Measurements from ENCODE around the gene SYT6.

DNA sequence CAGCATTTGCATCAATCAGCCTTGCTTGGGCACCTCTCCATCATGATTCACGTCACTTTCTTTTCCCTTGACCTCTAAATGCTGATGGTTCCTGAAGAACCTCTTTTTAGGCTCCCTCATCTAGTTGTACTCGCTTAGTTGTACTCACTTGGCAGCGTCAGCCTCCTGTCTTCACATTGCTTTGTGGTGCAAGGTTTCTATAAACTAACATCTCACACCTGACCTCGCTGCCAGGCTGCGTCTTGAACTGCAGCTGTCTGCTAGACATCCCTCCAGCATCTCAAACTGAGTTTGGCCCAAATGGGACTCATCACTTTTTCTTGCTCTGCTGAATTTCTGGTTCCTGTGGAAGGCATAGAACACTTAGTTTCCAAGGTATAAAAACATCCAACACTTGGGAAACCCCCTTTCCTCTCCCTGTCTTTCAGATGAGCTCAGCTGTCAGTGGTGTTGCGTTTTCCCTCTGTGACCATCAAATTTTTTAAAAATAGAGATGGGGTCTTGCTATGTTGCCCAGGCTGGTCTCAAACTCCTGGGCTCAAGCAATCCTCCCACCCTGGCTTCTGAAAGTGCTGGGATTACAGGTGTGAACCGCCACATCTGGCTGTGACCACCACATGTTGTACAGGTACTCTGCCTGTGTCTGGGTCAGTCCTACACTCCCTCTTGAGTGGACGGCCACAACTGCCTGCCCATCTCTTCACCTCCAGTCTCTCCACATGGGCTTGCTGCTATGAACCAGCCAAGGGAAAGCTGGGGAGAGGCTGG is 66.9 kb downstream of the SYT6 start:
- TF ChIP-seq CTCF (IDR thresholded peaks at IDR 0.05; ENCODE audit: low read length) (no peak), EZH2phosphoT487 (IDR thresholded peaks at IDR 0.05; ENCODE audit: low read length) (no peak)

Data from MM.1S (cell line).